ENCODE results near the gene PAWR.

DNA sequence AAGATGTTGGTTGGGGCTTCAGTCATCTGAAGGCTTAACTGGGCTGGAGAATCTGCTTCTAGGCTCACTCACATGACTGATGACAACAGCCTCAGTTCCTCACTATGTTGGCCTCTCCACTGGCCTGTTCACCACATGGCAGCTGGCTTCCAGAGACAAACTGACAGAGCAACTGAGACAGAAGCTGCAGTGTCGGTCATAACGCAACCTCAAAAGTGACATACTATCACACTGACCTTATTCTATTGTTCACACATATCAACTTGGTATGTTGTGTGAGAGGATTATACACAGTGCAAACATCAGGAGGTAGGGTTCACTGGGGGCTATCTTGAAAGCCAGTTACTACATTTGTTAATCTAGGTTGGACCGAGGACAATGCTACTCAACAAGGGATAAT is 92.9 kb downstream of the PAWR start:
- no peak for TF ChIP-seq EZH2 (IDR thresholded peaks at IDR 0.05)
- no peak for TF ChIP-seq POLR2AphosphoS5 (IDR thresholded peaks at IDR 0.05; ENCODE audit: borderline replicate concordance, low read depth, low read length)
- TF ChIP-seq FOXP2 (optimal IDR thresholded peaks at IDR 0.05; ENCODE audit: control extremely low read depth, extremely low read length, insufficient read depth) = no peak
